Measurements from ENCODE around the gene MYH9. TPM values are rescaled to one million over a fixed set of nuclear protein-coding genes. Genes with fewer than 3 reads are reported as not detected.

Gene MYH9
- total RNA-seq, result 100 to 1,000 TPM; 126 to 482 (median 238) TPM
- 100 to 1,000 TPM; 109 to 407 TPM for polyA plus RNA-seq
- long read RNA-seq, donor 1, full-length matches to known transcripts, result 19 of 128 reads
- long read RNA-seq, donor 1, partial matches to known transcripts, result 94 of 128 reads
- long read RNA-seq, donor 1, other reads (novel, unspliced or antisense), result 15 of 128 reads
- long read RNA-seq, donor 2, full-length matches to known transcripts, result 27 of 489 reads
- long read RNA-seq, donor 2, partial matches to known transcripts, result 348 of 489 reads
- long read RNA-seq, donor 2, other reads (novel, unspliced or antisense), result 114 of 489 reads
- long read RNA-seq, donor 3, full-length matches to known transcripts, result 51 of 434 reads
- long read RNA-seq, donor 3, partial matches to known transcripts, result 332 of 434 reads
- long read RNA-seq, donor 3, other reads (novel, unspliced or antisense), result 51 of 434 reads

- H3K4me3 ChIP-seq, result peak within 1 kb of the TSS; percentile 72 to 99 (median 96)
- H3K4me1 ChIP-seq, result peaks cover 5 to 60% (median 28%) of the 10 kb centered on the region in 12 donors
- ATAC-seq (peak; percentile 94 to 98 (median 96)), DNase-seq (peak; percentile 100)
- TF ChIP-seq POLR2A (IDR thresholded peaks at IDR 0.05) (peak in 1 of 2 donors; percentile 56), CTCF (IDR thresholded peaks at IDR 0.05) (no peak)
- H3K36me3 ChIP-seq, result peaks cover 0 to 27% (median 8%) of the 10 kb centered on the region in 9 donors
- no peaks in the 10 kb centered on the region for H3K27me3 ChIP-seq
- H3K27ac ChIP-seq, result peak within 1 kb of the TSS; percentile 95 to 99 (median 98)
- WGBS, 4 donors, result 2 to 3% (median 3%) methylated on average over 45 to 52 of the region's 52 CpGs
- intact Hi-C loops (cut with DNase I), result loop anchor here (2.0 to 10.0 kb wide), 14 partner anchors 15 to 79 kb away; no protein-coding TSS in a partner anchor
- no peaks in the 10 kb centered on the region for H3K9me3 ChIP-seq
Observed at GRCh38 chr22:36387959-36388726, at the start of gene MYH9. TSS of gene MYH9 (minus strand) at chr22:36387967. CDS start at chr22:36349236, 38,731 bp downstream.

GRCh38 chr22:36435516-36436415 lies 48.0 kb upstream of the MYH9 start:
- H3K4me1 ChIP-seq, result peaks cover 0 to 41% (median 3%) of the 10 kb centered on the region in 12 donors
- no peak for TF ChIP-seq POLR2A (IDR thresholded peaks at IDR 0.05)
- TF ChIP-seq CTCF (IDR thresholded peaks at IDR 0.05), result no peak
- intact Hi-C loops (cut with DNase I), result loop anchor here in 1 of 10 donors (5.0 kb wide), 1 partner anchor 38 kb away; no protein-coding TSS in a partner anchor
- no peak overlapping the region for H3K4me3 ChIP-seq
- no peaks in the 10 kb centered on the region for H3K36me3 ChIP-seq
- no peak overlapping the region for H3K27ac ChIP-seq
- WGBS, 4 donors, result 66 to 77% (median 72%) methylated on average over 16 of the region's 16 CpGs
- H3K9me3 ChIP-seq, result no peaks in the 10 kb centered on the region
- peak in 1 of 4 donors; percentile 8 for ATAC-seq
- H3K27me3 ChIP-seq, result no peaks in the 10 kb centered on the region
- no peak for DNase-seq

GRCh38 chr22:36433318-36434231 lies 45.8 kb upstream of the MYH9 start:
- ATAC-seq, result peak in 2 of 4 donors; percentile 14 to 27
- DNase-seq, result no peak
- Histone ChIP-seq H3K4me1 (peaks cover 0 to 23% (median 0%) of the 10 kb centered on the region in 12 donors), H3K4me3 (no peak overlapping the region), H3K36me3 (no peaks in the 10 kb centered on the region), H3K9me3 (no peaks in the 10 kb centered on the region), H3K27me3 (no peaks in the 10 kb centered on the region), H3K27ac (no peak overlapping the region)
- intact Hi-C loops (cut with DNase I), result no loop called here
- 66 to 81% (median 77%) methylated on average over 13 to 14 of the region's 14 CpGs for WGBS, 4 donors
- no peak for TF ChIP-seq POLR2A (IDR thresholded peaks at IDR 0.05)
- TF ChIP-seq CTCF (IDR thresholded peaks at IDR 0.05), result no peak

Data from heart left ventricle (tissue), 16 donors.